ENCODE results near the gene SIGMAR1.

SIGMAR1 gene

GRCh38 chr9:34606190-34606589 is 31.4 kb downstream of the SIGMAR1 start:
- no peak overlapping the region for H3K27ac Mint-ChIP-seq
- ATAC-seq (no peak), DNase-seq (no peak)
- H3K9me3 Mint-ChIP-seq, result no peaks in the 10 kb centered on the region
- no peak overlapping the region for H3K4me3 Mint-ChIP-seq
- H3K27me3 Mint-ChIP-seq, result no peaks in the 10 kb centered on the region
- H3K4me1 Mint-ChIP-seq, result peaks cover 2% of the 10 kb centered on the region

- Mint-ChIP-seq H3K27me3 (no peaks in the 10 kb centered on the region), H3K4me1 (no peaks in the 10 kb centered on the region), H3K9me3 (no peaks in the 10 kb centered on the region), H3K4me3 (no peak overlapping the region), H3K27ac (no peak overlapping the region)
- ATAC-seq (peak; percentile 92), DNase-seq (peak; percentile 76 to 78)
Measured at GRCh38 chr9:34603610-34604231, 33.9 kb downstream of the SIGMAR1 start.

- Mint-ChIP-seq H3K4me1 (no peaks in the 10 kb centered on the region), H3K27me3 (no peaks in the 10 kb centered on the region), H3K9me3 (no peaks in the 10 kb centered on the region), H3K4me3 (no peak overlapping the region), H3K27ac (no peak overlapping the region)
- no peak for ATAC-seq
- no peak for DNase-seq
Measured at GRCh38 chr9:34601937-34602573, 35.5 kb downstream of the SIGMAR1 start.

DNA sequence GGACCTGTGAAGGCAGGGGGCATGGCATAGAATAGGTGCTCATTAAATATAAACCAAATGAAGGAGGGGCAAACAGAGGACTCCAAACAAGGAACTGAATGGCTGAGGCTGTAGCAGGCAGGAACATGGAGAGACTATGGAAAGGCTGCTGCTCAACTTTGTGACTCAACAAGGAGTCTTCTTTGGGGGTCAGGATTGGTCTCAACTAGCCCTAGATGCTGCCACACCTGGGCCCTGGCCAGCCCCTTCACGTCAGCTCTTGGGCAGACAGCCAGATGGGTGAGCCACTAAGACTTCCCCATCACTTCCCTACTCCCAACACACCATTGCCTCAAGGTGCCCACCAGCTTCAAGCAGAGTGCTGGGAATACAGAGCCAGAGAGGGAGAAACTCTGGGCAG is 36.7 kb downstream of the SIGMAR1 start:
- no peak for DNase-seq
- no peak for ATAC-seq
- H3K4me1 Mint-ChIP-seq, result no peaks in the 10 kb centered on the region
- peaks cover 10% of the 10 kb centered on the region for H3K27me3 Mint-ChIP-seq
- H3K9me3 Mint-ChIP-seq, result no peaks in the 10 kb centered on the region
- no peak overlapping the region for H3K4me3 Mint-ChIP-seq
- no peak overlapping the region for H3K27ac Mint-ChIP-seq

- DNase-seq (no peak), ATAC-seq (no peak)
- peaks cover 11% of the 10 kb centered on the region for H3K27me3 Mint-ChIP-seq
- no peak overlapping the region for H3K27ac Mint-ChIP-seq
- H3K9me3 Mint-ChIP-seq, result no peaks in the 10 kb centered on the region
- no peaks in the 10 kb centered on the region for H3K4me1 Mint-ChIP-seq
- no peak overlapping the region for H3K4me3 Mint-ChIP-seq
Measured at GRCh38 chr9:34599546-34599945, 38.0 kb downstream of the SIGMAR1 start.

GRCh38 chr9:34594177-34594576 is 43.4 kb downstream of the SIGMAR1 start:
- no peak overlapping the region for H3K4me3 Mint-ChIP-seq
- ATAC-seq (no peak), DNase-seq (no peak)
- no peak overlapping the region for H3K27ac Mint-ChIP-seq
- H3K9me3 Mint-ChIP-seq, result no peaks in the 10 kb centered on the region
- peaks cover 56% of the 10 kb centered on the region for H3K27me3 Mint-ChIP-seq
- peaks cover 38% of the 10 kb centered on the region for H3K4me1 Mint-ChIP-seq

- Mint-ChIP-seq H3K27me3 (peaks cover 67% of the 10 kb centered on the region), H3K4me3 (no peak overlapping the region), H3K27ac (no peak overlapping the region), H3K4me1 (peaks cover 48% of the 10 kb centered on the region), H3K9me3 (no peaks in the 10 kb centered on the region)
- DNase-seq (no peak), ATAC-seq (peak; percentile 24)
Measured at GRCh38 chr9:34592895-34593601, 44.5 kb downstream of the SIGMAR1 start.

- Mint-ChIP-seq H3K27me3 (peaks cover 75% of the 10 kb centered on the region), H3K4me1 (peaks cover 48% of the 10 kb centered on the region), H3K9me3 (no peaks in the 10 kb centered on the region), H3K4me3 (peak overlapping the region; percentile 73 to 84), H3K27ac (no peak overlapping the region)
- no peak for DNase-seq
- ATAC-seq, result no peak
Measured at GRCh38 chr9:34591917-34592866, 45.4 kb downstream of the SIGMAR1 start.

DNA sequence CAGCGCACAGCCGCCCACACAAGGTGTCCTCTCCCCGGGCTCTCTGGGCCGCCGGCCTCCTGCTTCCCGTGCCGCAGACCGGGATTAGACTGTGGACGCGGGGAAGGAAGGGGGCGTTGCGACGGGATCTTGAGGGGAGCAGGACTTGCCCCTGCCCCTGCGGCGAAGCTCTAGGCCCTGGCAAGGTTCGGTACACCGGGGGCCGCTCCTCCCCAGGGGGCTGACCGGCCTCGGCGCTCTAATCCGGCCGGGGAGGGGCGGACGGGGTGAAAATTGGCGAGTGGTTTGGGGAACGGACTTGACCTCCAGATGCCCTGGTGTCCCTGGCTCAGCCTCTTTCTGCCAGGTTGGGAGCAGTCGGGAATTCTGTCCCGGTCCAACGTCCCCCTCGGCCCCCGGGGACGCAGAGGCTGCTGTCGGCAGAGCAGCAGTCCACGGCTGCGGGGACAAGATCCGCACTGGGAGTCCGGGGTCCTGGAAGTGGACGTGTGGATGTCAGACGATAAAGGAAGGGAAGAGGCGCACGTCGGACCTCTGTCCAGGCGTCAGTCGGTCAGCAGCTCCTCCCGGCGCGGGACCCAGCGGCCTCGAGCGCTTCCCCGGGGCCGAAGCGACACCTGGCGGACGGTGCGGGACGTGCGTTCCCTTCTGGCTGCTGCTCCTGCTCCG is 46.2 kb downstream of the SIGMAR1 start:
- H3K27ac Mint-ChIP-seq, result no peak overlapping the region
- peaks cover 79% of the 10 kb centered on the region for H3K27me3 Mint-ChIP-seq
- peaks cover 48% of the 10 kb centered on the region for H3K4me1 Mint-ChIP-seq
- no peaks in the 10 kb centered on the region for H3K9me3 Mint-ChIP-seq
- DNase-seq (peak; percentile 79 to 81), ATAC-seq (peak; percentile 79)
- peak overlapping the region; percentile 73 to 84 for H3K4me3 Mint-ChIP-seq

- H3K9me3 Mint-ChIP-seq, result no peaks in the 10 kb centered on the region
- peak; percentile 25 for ATAC-seq
- DNase-seq, result peak in 1 of 2 donors; percentile 21
- no peak overlapping the region for H3K27ac Mint-ChIP-seq
- peak overlapping the region; percentile 73 to 84 for H3K4me3 Mint-ChIP-seq
- peaks cover 81% of the 10 kb centered on the region for H3K27me3 Mint-ChIP-seq
- H3K4me1 Mint-ChIP-seq, result peaks cover 48% of the 10 kb centered on the region
Measured at GRCh38 chr9:34590381-34591247, 47.0 kb downstream of the SIGMAR1 start.

DNA sequence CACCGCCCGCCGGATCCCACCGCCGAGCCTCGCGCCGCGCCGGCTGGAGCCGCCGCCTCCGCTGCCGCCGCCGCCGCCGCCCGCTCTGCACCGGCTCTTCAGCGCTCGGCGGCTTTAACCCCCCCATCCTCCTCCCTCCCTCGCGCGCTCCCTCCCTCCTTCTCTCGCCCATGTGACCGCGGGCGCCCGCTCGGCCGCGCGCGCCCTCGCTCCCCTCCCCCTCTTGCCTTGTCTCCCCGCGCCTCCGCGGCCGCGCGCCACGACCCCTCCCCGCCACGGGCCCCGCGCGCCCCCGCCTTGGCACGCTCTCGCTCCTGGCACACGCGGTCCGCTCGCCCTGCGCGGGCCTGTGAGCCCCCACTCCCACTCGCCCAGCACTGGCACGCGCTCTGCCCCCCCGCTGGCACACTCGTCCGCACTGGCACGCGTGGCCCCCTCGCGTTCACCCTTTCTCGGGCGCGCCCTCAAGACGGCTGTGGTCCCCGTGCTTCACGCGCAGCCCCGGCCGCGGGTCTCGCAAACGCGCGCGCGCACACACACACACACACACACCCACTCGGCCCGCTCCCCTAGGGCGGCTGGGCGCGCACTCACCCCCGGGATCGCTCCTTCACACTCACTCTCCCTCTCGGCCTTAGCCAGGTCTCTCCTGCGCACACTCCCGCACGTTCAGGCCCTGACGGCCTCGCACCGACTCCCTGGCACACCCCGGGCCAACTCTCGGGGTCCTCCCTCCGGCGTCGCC is 47.8 kb downstream of the SIGMAR1 start, which contains the start of gene CNTFR:
Gene CNTFR (minus strand): TSS at position 89 of the 745 bp plus-strand sequence. CDS start 20,743 bp downstream, outside the sequence.
- peaks cover 89% of the 10 kb centered on the region for H3K27me3 Mint-ChIP-seq
- ATAC-seq (peak; percentile 31), DNase-seq (no peak)
- H3K4me3 Mint-ChIP-seq, result peak within 1 kb of the TSS; percentile 73 to 84
- peaks cover 48% of the 10 kb centered on the region for H3K4me1 Mint-ChIP-seq
- no peaks in the 10 kb centered on the region for H3K9me3 Mint-ChIP-seq
- peak within 1 kb of the TSS in 1 of 2 donors; percentile 13 for H3K27ac Mint-ChIP-seq

- H3K4me3 Mint-ChIP-seq, result peak overlapping the region; percentile 9 to 56
- ATAC-seq (no peak), DNase-seq (no peak)
- H3K9me3 Mint-ChIP-seq, result no peaks in the 10 kb centered on the region
- H3K27ac Mint-ChIP-seq, result no peak overlapping the region
- peaks cover 48% of the 10 kb centered on the region for H3K4me1 Mint-ChIP-seq
- peaks cover 97% of the 10 kb centered on the region for H3K27me3 Mint-ChIP-seq
Measured at GRCh38 chr9:34588671-34589635, 48.6 kb downstream of the SIGMAR1 start.
